HL-60/S4 treated with phorbol 12-myristate 13-acetate at 8.2 ng/mL for 4 days and 3 days (cell line): ENCODE data around the gene ANKIB1.
"Not testable (repeated sequence)": the region's sequence is repeated elsewhere in the genome, so short reads cannot be mapped to it uniquely, and the experiment has no call there.

Experiments used
- in situ Hi-C: fragments of 300-500 bp; cut with MboI; formaldehyde crosslinking; loops from 2 replicates; pipeline ENCODE4 v1.15.0; 2022; ENCODE audit warnings: low sequenced_read_pairs

Gene ANKIB1

GRCh38 chr7:92325858-92326257 lies 80.1 kb downstream of the ANKIB1 start:
- in situ Hi-C loops = no loop called here

DNA sequence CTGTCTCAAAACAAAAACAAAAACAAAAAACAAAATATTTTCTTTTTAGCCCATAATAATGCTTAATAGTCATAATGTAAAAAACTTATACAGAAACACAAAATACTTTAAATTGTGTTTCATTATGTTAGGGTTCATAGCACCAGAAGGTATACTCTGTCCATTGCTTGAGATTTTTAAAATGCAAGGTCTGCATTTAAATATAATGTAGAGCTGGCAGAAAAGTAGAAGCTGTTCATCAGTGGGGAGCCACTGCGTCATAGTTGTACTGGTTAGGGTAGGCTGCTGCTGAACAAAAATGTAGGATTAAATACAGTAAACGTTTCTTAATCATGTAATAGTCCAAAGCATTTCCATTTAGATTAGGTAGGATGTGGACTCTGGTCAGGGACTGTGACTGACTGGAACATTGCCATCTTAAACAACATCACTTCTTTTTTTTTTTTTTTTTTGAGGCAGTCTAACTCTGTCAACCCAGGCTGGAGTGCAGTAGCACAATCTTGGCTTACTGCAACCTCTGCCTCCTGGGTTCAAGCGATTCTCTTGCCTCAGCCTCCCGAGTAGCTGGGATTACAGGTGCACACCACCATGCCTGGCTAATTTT lies 85.2 kb downstream of the ANKIB1 start:
- in situ Hi-C loops = no loop called here

DNA sequence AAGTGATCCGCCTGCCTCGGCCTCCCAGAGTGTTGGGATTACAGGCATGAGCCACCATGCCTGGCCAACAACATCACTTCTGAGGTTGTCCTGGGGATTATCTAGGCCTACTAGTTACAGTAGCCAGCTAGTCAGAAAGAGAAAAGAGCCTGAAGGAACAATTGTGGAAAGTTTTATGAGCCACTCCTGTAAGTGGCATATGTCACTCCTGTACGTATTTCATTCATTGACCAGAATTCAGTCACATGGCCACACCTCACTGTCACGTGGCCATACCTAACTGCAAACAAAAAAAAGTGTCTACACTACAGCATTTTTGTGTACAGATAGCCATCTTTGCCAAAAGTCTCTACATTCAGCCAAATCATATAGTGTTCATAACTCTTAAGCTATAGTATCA lies 85.7 kb downstream of the ANKIB1 start:
- in situ Hi-C loops = no loop called here

- in situ Hi-C loops = no loop called here
These were observed 87.0 kb downstream of the ANKIB1 start for GRCh38 chr7:92332782-92333181.

- in situ Hi-C loops = no loop called here
These were observed 88.1 kb downstream of the ANKIB1 start for GRCh38 chr7:92333866-92334265.

- in situ Hi-C loops = no loop called here
These were observed 89.8 kb downstream of the ANKIB1 start for GRCh38 chr7:92335574-92335973.

DNA sequence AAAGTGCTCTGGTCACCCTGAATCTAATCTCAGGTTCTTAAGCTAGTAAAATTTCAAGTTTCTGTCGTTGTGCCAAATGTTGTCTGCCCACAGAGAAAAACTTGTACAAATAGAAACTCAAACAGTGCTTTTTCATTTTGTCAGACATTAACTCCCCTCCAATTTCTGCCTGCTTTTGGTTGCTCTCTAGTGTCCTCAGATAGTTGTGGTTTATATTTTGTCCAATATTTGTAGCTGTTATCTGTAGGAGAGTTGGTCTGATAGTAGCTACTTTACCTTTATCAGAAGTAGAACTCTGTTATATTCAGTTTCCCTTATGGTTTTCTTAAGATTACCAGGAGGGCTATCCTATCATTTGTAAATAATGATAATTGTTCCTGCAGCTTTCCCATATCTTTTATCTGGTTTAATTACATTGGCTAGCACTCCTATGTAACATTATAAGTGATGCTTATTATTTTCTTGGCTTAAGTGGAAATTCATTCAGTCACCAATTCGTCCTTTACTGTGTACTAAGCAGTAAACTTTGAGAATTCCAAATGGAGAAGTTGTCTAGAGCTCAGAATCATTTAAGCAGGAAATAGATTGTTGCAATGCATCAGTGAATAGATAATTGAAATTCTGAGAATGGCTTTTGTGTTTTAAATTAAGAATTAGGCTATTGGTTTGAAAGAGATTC lies 91.0 kb downstream of the ANKIB1 start:
- in situ Hi-C loops = no loop called here

DNA sequence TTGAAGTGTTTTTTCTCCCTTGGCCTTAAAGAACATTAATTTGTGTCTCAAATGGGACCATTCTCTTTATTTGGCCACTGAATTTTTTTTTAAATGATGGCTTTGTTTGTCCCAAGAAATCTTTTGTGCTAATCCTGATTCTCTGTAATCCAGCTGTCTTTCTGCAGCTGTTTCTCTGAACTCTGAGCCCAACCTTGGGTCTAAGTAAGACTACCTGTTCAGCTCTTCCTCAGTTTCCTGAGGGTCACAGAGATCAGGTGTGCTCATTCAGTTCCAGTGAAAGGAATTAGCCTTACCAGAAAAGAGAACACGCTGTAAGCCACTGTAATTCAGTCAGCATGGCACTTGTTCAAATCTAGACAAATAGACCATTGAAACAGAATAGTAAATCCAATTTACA lies 94.2 kb downstream of the ANKIB1 start:
- in situ Hi-C loops = no loop called here

- in situ Hi-C loops = no loop called here
These were observed 97.9 kb downstream of the ANKIB1 start for GRCh38 chr7:92343714-92344113.

GRCh38 chr7:92352009-92352408 lies 106.2 kb downstream of the ANKIB1 start:
- in situ Hi-C loops = no loop called here

DNA sequence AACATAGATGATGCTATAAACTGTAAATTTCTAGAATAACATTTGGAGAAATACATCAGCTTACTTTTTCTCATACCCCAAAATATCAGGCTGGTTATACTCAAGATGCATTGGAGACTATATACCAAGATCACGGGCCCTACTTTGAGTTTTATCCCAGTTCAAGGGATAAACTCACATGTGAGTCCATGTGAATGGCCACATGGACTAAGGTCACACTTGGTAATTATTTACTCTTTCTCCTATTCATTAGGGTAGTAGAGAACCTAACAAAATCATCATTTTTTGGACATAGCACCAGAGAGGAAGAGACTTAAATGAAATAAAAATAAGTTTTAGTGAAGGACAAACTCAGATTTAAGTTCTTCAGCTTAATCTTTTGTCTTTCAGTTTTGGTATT lies 108.4 kb downstream of the ANKIB1 start:
- in situ Hi-C loops = no loop called here

- in situ Hi-C loops = no loop called here
These were observed 110.6 kb downstream of the ANKIB1 start for GRCh38 chr7:92356406-92356805.

DNA sequence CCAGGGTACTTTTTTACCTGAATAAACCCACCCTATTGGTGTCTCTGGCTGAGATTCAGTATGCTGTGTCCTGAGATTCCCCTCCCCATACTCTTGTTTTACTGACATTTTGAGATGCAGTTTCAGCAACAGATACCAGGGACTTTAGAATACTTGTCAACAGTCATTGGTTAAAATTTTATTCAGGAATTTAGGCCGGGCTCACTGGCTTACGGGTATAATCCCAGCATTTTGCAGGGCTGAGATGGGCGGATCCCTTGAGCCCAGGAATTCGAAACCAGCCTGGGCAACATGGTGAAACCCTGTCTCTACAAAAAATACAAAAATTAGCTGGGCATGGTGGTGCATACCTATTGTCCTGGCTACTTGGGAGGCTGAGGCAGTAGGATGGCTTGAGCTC lies 111.5 kb downstream of the ANKIB1 start:
- in situ Hi-C loops = no loop called here

DNA sequence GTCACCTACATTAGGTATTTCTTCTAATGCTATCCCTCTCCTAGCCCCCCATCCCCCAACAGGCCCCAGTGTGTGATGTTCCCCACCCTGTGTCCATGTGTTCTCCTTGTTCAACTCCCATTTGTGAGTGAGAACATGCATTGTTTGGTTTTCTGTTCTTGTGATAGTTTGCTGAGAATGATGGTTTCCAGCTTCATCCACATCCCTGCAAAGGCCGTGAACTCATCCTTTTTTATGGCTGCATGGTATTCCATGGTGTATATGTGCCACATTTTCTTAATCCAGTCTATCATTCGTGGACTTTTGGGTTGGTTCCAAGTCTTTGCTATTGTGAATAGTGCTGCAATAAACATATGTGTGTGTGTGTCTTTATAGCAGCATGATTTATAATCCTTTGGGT lies 113.4 kb downstream of the ANKIB1 start:
- in situ Hi-C loops = not testable (repeated sequence)

DNA sequence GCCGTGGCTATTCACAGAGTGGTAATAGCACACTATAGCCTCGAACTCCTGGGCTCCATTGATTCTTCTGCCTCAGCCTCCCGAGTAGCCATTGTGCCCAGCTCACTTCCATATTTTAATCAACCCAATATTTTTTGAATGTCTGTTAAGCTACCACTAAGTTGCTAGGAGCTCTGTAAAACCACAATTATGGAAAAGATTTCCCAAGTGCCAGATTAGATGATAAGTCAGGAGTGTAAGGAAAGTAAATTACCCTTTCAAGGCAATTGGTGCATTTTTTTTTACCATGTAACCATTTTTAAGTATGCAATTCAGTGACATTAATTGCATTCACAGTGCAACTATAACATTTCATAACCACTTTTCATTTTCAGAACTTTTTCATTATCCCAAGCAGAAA lies 114.0 kb downstream of the ANKIB1 start:
- in situ Hi-C loops = no loop called here

- in situ Hi-C loops = no loop called here
These were observed 114.6 kb downstream of the ANKIB1 start for GRCh38 chr7:92360387-92360786.

DNA sequence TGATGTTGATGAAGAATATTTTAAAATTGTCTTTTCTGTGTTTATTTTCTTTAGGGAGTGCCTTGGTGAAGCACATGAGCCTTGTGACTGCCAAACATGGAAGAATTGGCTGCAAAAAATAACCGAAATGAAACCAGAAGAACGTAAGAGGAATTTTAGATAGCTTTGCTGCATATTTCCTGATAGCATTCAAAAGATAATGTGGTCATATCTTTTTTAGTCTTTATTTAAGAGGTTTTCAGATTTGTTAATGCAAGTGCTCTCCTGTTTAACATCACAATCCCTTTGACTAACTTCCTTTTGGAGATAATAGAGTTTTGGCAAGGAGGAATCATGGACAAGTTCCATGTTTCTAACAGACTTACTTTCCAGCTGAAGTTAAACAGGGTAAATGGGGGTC lies 116.4 kb downstream of the ANKIB1 start:
- in situ Hi-C loops = no loop called here

GRCh38 chr7:92366730-92367129 lies 121.0 kb downstream of the ANKIB1 start:
- in situ Hi-C loops = no loop called here

DNA sequence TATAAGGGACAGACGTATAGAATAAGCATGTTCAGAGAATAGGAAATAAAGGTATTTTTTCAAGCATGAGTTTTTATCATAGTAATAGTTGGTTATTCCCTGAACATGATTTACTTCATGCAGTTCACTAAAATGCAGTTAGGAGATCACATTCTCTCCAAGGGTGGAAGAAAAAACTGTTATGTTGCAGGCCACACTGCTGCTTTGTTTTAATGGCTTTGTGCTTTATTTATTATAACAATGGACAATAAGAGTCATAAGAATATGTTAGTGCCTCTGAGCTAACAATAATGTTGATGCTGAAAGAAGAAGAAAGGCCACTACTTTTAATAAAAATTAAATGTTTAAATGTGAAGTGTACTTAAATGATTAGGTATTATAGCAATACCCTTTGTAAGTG lies 123.0 kb downstream of the ANKIB1 start:
- in situ Hi-C loops = no loop called here

GRCh38 chr7:92375013-92375412 lies 129.2 kb downstream of the ANKIB1 start:
- in situ Hi-C loops = no loop called here

DNA sequence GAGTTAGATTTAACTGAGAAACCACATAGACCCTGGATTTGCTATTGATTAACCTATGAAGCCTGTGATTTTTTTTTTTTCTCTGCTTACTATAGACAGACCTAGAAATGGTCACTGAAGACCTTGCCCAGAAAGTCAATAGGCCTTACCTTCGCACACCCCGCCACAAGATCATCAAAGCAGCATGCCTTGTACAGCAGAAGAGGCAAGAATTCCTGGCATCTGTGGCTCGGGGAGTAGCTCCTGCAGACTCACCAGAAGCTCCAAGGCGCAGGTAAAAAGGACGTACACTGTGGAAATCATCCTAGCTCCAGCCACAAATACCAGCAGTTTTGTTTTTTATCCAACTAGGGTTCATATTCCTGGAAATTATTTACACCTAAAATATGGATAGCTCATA lies 145.3 kb downstream of the ANKIB1 start:
- in situ Hi-C loops = no loop called here

- in situ Hi-C loops = no loop called here
These were observed 151.8 kb downstream of the ANKIB1 start for GRCh38 chr7:92397542-92397941.

DNA sequence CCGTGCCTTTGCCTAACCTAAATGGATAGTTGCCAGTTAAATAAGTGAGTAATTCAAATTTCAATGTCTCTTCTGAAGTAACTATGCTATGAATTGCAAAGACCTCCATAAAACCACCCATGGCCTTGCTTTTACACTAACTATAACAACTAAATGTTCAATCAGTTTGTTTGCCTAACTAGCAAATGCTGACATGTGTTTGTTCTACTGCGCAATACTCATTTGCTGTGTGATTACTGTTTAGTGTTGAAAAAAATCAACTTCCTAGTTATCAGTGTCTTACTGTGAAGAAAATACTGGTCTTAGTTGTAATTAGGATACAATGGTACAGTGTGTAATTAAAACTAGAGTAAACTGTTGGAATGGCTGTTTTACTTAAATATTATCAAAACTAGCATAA lies 154.2 kb downstream of the ANKIB1 start:
- in situ Hi-C loops = no loop called here
